T-helper 2 cell (primary cell): ENCODE results near the gene DMD.
"Not testable (repeated sequence)": the region's sequence is repeated elsewhere in the genome, so short reads cannot be mapped to it uniquely, and the experiment has no call there.

Source experiments
- DNase-seq, 5 experiments: peaks; one replicate each; pipeline versions ENCODE4 v3.0.0 to v3.0.0-alpha.2; 2012 to 2022

Gene DMD

GRCh38 chrX:33149580-33149979 is 61.8 kb downstream of the DMD start:
- DNase-seq, result no peak

- no peak for DNase-seq
These were observed 62.3 kb downstream of the DMD start for GRCh38 chrX:33149085-33149484.

DNA sequence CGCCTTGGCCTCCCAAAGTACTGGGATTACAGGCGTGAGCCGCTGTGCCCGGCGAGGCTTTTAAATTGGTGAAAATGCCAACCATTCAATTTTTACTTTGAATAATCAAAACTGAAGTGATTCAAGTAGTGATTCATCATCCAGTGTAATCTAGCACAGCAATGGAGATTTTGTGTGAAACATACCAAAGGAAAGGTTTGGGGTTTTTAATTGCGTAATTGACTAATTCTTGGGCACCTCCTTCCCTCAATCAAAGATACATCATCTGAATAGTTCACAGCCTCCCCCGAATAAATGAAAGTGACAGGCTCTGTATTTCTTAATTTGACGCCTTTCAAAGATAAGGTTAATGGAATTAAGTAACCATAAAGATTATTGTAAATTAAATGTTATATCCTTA is 69.0 kb downstream of the DMD start:
- DNase-seq, result no peak

DNA sequence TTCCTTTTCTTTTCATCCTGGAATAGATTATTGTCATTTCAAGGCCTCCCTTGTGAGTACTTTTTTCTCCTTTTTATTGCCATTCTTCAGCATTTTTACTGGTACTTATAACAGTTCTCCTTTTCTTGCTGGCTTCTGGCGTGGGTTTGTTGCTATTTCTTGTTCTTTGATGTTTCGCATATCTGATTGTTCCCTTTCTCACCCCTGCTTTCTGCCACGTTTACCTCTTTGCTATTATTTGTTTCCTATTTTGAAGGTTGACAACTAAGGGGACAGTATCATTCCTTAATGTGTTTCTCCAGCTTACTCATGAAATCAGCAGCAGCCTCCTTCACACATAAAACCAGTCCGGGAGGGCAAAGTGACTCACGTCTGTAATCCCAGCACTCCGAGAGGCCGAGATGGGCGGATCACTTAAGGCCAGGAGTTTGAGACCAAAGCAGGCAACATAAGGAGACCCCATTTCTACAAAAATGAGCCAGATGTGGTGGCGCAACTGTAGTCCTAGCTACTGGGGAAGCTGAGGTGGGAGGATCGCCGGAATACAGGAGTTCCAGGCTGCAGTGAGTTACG is 72.6 kb downstream of the DMD start:
- no peak for DNase-seq

GRCh38 chrX:33134164-33134563 is 77.2 kb downstream of the DMD start:
- no peak for DNase-seq

DNA sequence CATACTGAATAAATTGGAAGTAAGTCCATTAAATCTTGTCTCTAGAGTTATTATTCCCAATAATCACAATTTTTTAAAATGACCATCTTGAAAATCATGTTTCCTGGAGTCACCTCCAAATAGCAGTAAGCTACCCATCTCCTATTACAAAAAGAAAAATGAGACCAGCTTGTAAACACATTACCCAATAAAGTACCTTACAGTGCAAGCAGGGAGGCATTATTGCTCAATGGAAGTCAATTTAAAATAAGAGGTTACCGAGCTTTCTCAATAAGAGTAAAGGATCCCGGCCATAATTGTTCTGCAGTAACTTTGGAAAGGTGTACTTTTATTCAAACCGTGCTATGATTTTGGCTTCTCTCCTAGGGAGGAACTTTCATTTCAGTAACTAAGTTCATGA is 78.0 kb downstream of the DMD start:
- no peak for DNase-seq

DNA sequence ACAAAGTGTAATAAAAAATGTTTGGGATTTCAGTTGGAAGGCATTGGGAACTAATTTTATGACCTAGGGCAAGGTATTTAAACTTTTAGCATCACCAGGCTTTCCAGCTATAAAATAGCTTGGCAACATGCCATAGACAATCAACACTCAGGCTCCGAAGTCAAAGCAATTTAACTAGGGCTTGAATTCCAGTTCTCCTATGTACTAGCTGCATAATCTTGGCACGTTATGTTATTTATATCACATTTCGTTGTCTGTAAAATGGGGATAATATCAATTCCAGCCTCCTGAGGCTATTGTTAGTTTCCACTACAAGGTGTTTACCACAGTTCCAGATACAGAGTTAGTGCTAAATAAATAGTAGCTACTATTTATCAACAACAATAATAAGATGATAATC is 78.8 kb downstream of the DMD start:
- no peak for DNase-seq

DNA sequence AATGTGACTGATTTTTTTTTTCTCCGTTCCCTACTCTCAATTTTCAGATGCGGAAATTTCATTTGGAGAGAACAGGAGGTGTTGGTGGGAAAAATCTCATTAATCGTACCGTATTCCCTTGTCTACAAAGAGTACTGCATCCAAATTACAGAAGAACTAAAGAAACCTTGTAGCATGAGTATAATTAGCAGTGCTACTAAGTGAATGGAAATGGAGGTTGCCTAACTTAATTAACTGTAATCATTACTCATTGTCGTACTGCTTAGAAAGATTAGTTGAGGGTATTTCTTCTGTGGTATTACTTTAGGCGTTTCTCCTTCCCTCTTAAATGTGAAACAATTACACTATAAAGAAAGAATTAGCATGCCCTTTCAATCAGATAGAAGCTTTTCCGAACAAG is 81.7 kb downstream of the DMD start:
- DNase-seq, result no peak

GRCh38 chrX:33128048-33128805 is 83.1 kb downstream of the DMD start:
- no peak for DNase-seq

- DNase-seq, result no peak
These were observed 84.9 kb downstream of the DMD start for GRCh38 chrX:33126469-33126868.

DNA sequence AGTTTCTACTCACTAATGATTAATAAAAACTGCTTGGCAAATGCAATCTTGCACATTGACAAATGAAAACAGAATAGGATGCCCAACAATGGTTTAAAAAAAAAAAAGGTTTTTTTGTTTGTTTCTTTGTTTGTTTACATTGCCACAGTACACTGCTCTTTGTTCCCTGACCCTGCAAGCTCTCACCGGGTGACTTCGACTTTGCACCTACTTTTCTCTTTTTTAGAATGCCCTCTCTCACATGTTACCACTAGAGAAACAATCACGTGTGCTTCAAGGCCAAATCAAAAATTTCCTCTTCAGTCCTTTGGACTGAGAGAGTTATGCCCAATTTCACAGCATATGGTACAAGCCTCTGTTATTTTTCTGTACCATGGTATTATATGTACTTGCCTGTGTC is 101.5 kb downstream of the DMD start:
- DNase-seq, result no peak

GRCh38 chrX:33106737-33107136 is 104.6 kb downstream of the DMD start:
- no peak for DNase-seq

- no peak for DNase-seq
These were observed 116.3 kb downstream of the DMD start for GRCh38 chrX:33095079-33095478.

- DNase-seq, result no peak
These were observed 123.9 kb downstream of the DMD start for GRCh38 chrX:33087411-33087810.

DNA sequence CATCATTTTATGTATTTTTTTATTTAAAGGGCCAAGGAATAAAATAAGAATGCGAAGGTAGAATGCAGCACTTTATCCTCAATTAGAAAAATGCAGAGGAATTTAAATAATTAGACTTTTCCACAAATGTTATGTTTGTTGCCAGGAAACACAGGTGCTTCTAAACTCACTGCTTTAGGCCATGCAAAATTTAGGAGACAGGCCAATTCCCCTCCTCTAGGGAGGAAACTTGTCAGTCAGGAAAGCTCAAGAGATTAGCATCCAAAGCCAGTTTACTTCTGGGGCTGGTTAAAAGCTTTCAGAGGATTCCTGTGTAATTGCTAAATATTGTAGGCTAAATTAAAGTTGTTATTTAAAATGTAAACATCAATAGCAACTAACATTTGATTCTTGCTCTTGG is 124.5 kb downstream of the DMD start:
- DNase-seq, result no peak

- no peak for DNase-seq
These were observed 129.0 kb downstream of the DMD start for GRCh38 chrX:33082371-33082770.

DNA sequence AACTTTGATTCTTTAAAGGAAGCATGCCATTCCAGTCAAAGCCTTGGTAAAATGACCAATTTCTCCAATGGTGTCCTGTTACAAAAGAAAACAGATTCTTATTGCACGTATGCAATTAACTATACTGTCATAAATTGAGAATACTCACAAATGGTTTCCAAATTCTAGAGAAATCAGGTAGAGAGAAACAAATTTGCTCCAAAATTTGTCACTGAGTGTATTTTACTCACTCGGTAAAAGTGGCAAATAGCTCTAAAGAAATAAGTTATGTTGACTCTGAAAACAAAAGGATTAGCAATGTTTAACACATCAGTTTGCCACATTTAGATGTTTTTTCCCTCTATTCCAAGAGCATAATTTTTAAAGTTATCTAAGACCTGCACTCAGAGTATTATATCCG is 133.1 kb downstream of the DMD start:
- DNase-seq, result no peak

- not testable (repeated sequence) for DNase-seq
These were observed 137.7 kb downstream of the DMD start for GRCh38 chrX:33073660-33074059.

DNA sequence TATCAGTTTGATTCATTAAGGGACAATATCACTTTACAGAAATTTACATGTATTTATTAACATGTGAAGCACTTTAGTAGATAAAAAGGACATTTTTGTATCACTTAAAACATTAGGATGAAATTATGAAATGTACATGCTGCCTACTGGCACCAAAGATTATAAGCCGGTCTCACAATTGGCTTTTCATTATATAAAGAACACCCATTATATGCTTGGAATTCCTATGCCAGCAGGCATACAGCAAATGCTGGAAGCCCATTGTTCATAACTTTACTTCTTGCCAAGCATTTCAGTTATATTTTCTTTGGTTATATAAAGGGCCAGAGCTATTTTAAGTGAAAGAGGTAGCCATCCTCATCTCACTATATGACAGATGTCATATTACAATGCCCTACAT is 145.9 kb downstream of the DMD start:
- DNase-seq, result no peak

DNA sequence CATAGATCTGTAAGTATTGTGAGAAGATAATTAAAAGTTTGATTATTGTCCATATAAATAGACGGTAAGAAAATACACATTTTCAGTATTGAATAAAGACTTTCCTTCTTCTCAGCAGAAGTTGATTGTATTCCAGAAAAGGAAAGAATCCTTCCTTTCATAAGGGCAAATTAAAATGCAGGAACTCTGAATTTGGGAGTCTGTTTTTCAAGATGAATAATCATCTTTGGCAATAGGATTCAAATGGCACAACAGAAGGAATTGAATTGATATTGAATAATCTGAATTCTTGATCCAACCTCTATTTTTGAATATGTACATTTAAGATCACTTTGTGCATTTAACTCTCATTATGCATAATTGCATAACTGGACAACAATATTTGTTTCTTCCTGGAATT is 149.3 kb downstream of the DMD start:
- no peak for DNase-seq

GRCh38 chrX:33053001-33053400 is 158.3 kb downstream of the DMD start:
- no peak for DNase-seq

DNA sequence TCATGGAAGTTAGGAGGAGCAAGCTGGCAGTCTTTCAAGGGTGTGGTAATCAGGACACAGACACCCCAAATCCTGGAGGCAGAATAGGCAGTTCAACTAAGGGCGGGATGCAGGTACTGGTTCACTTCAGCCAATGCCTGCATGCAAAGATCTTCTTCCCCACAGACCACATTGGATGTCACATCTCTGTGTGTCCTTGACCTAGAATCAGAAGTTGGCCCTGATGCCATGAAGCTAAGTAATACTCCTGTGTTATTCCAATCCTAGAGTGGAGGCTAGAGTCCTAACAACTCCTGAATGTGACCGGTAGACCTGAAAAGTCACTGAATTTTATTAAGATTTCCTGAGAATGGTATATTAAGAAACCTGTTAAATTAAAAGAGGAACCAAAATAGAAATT is 165.5 kb downstream of the DMD start:
- DNase-seq, result no peak

GRCh38 chrX:33045245-33045644 is 166.1 kb downstream of the DMD start:
- DNase-seq, result no peak

DNA sequence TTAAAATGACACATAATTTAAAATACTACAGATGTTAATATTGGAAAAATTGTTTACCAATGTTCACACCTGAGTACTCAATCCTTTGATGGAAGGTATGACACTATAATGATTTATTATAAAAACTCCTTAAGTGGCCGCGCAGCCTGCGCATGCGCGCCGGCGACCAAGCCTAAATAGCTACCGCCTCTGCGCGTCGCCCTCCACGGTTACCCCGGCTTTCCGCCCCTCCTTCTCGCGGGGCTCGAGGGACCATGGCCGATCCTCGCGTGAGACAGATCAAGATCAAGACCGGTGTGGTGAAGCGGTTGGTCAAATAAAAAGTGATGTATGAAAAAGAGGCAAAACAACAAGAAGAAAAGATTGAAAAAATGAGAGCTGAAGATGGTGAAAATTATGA is 170.2 kb downstream of the DMD start:
- DNase-seq, result no peak

GRCh38 chrX:33032700-33033099 is 178.6 kb downstream of the DMD start:
- no peak for DNase-seq
